ENCODE results near the gene OR5D14.

- no peak for TF ChIP-seq EZH2phosphoT487 (IDR thresholded peaks at IDR 0.05; ENCODE audit: borderline replicate concordance, low read length)
- TF ChIP-seq, protein P1, sequence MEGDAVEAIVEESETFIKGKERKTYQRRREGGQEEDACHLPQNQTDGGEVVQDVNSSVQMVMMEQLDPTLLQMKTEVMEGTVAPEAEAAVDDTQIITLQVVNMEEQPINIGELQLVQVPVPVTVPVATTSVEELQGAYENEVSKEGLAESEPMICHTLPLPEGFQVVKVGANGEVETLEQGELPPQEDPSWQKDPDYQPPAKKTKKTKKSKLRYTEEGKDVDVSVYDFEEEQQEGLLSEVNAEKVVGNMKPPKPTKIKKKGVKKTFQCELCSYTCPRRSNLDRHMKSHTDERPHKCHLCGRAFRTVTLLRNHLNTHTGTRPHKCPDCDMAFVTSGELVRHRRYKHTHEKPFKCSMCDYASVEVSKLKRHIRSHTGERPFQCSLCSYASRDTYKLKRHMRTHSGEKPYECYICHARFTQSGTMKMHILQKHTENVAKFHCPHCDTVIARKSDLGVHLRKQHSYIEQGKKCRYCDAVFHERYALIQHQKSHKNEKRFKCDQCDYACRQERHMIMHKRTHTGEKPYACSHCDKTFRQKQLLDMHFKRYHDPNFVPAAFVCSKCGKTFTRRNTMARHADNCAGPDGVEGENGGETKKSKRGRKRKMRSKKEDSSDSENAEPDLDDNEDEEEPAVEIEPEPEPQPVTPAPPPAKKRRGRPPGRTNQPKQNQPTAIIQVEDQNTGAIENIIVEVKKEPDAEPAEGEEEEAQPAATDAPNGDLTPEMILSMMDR (IDR thresholded peaks at IDR 0.05; ENCODE audit: low read depth, low read length, poor library complexity, severe bottlenecking), result no peak
Measured at GRCh38 chr11:55838452-55838851, 43.1 kb downstream of the OR5D14 start, which contains the start of gene OR5D16.

All from DOHH2 (cell line).